AG04450 (cell line): ENCODE data around the gene WLS. TPM values are rescaled to one million over a fixed set of nuclear protein-coding genes. Genes with fewer than 3 reads are reported as not detected.

Experiments used
- CTCF ChIA-PET: fragments of 300-600, 350-600 bp; formaldehyde crosslinking; extraction: SDS; loops from one replicate; lab custom pipeline; 2022; ENCODE audit warnings: antibody characterized with exemption, inconsistent platforms; lab: Charles Lee
- POLR2A ChIA-PET: fragments of 350-600 bp; formaldehyde crosslinking; extraction: SDS; loops from one replicate; lab custom pipeline; 2021; ENCODE audit warnings: antibody characterized with exemption, inconsistent platforms; lab: Yijun Ruan, JAX
- DNase-seq: peaks from one replicate; pipeline ENCODE4 v3.0.0-alpha.2; 2011; ENCODE audit warnings: low read depth, low spot score
- H3K27ac ChIP-seq: one replicate; pipeline ENCODE4 v1.5.1; 2012; ENCODE audit warnings: low read depth, low read length, control low read depth
- H3K27me3 ChIP-seq: one replicate; pipeline ENCODE4 v1.6.0; 2012; ENCODE audit warnings: low read length; ENCODE audit not compliant: control insufficient read depth, insufficient read depth
- H3K4me3 ChIP-seq: 2 replicates; pipeline ENCODE4 v1.5.1; 2011; ENCODE audit warnings: mild to moderate bottlenecking, low read depth, low read length, control low read depth
- H3K9me3 ChIP-seq: 2 replicates; pipeline ENCODE4 v1.5.1; 2012; ENCODE audit warnings: low read length; ENCODE audit not compliant: control insufficient read depth, insufficient read depth
- polyA plus RNA-seq: library from polyadenylated mRNA; depleted of rRNA; stranded (reverse); fragments of >200 nt; gene quantifications from 2 replicates; pipeline ENCODE4 v1.2.3, GENCODE V29; 2011
- TF ChIP-seq, protein P1 (sequence below): IDR thresholded peaks from 2 replicates; pipeline ENCODE4 v1.5.1; 2011; ENCODE audit warnings: low read depth, low read length, control low read depth, inconsistent platforms

WLS gene
- polyA plus RNA-seq, 1 experiment = 391 TPM

GRCh38 chr1:68185743-68186142 lies 46.6 kb downstream of the WLS start:
- ChIA-PET POLR2A (no interaction called here), CTCF (interaction anchor here (0.6 to 1.6 kb wide), 4 partner anchors 9 to 156 kb away, joined by 3 to 4 read pairs (median 3); no protein-coding TSS in a partner anchor)
- no peak for DNase-seq
- TF ChIP-seq, protein P1, sequence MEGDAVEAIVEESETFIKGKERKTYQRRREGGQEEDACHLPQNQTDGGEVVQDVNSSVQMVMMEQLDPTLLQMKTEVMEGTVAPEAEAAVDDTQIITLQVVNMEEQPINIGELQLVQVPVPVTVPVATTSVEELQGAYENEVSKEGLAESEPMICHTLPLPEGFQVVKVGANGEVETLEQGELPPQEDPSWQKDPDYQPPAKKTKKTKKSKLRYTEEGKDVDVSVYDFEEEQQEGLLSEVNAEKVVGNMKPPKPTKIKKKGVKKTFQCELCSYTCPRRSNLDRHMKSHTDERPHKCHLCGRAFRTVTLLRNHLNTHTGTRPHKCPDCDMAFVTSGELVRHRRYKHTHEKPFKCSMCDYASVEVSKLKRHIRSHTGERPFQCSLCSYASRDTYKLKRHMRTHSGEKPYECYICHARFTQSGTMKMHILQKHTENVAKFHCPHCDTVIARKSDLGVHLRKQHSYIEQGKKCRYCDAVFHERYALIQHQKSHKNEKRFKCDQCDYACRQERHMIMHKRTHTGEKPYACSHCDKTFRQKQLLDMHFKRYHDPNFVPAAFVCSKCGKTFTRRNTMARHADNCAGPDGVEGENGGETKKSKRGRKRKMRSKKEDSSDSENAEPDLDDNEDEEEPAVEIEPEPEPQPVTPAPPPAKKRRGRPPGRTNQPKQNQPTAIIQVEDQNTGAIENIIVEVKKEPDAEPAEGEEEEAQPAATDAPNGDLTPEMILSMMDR = no peak
- Histone ChIP-seq H3K9me3 (peaks cover 5% of the 10 kb centered on the region; the same call in 1 of the 2 replicates), H3K4me3 (no peak overlapping the region), H3K27ac (no peak overlapping the region), H3K27me3 (no peaks in the 10 kb centered on the region)

- TF ChIP-seq, protein P1 = no peak
- H3K27me3 ChIP-seq = no peaks in the 10 kb centered on the region
- POLR2A ChIA-PET = no interaction called here
- H3K9me3 ChIP-seq = no peaks in the 10 kb centered on the region
- H3K27ac ChIP-seq = no peak overlapping the region
- H3K4me3 ChIP-seq = no peak overlapping the region
- CTCF ChIA-PET = no interaction called here
- DNase-seq = no peak
These were observed 48.4 kb downstream of the WLS start for GRCh38 chr1:68183895-68184294.

DNA sequence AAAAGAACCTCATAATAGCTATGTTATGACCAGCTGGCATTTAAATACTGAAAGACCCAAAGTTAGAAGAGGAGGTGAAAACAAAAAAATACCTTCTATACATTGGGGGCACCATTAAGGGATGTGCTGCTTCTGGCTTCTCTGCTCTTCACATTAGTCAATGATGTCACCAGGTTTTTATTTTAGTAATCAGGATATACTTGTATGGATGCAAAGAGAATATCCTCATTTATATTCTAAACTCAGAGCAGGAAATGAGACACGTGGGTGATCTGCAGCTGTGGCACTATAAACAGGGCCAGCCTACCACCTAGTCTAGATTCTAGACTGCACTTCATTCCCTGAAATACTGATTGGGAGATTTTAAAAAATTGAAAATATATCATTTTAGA lies 51.2 kb downstream of the WLS start:
- CTCF ChIA-PET = no interaction called here
- Histone ChIP-seq H3K4me3 (no peak overlapping the region), H3K27me3 (no peaks in the 10 kb centered on the region), H3K27ac (no peak overlapping the region), H3K9me3 (no peaks in the 10 kb centered on the region)
- POLR2A ChIA-PET = interaction anchor here (1.2 kb wide), 1 partner anchor 8 kb away, joined by 3 read pairs; no protein-coding TSS in a partner anchor
- TF ChIP-seq, protein P1 = no peak
- DNase-seq = no peak

- TF ChIP-seq, protein P1 = no peak
- no peaks in the 10 kb centered on the region for H3K27me3 ChIP-seq
- ChIA-PET CTCF (interaction anchor here (0.6 kb wide), 1 partner anchor 26 kb away, joined by 3 read pairs; no protein-coding TSS in a partner anchor), POLR2A (no interaction called here)
- H3K9me3 ChIP-seq = no peaks in the 10 kb centered on the region
- no peak for DNase-seq
- no peak overlapping the region for H3K4me3 ChIP-seq
- peak overlapping the region; percentile 41 for H3K27ac ChIP-seq
These were observed 51.7 kb downstream of the WLS start for GRCh38 chr1:68180441-68181164.

GRCh38 chr1:68178821-68179490 lies 53.4 kb downstream of the WLS start:
- H3K27me3 ChIP-seq = no peaks in the 10 kb centered on the region
- ChIA-PET POLR2A (no interaction called here), CTCF (interaction anchor here (0.9 kb wide), 1 partner anchor 59 kb away, joined by 3 read pairs; no protein-coding TSS in a partner anchor)
- TF ChIP-seq, protein P1 = no peak
- no peaks in the 10 kb centered on the region for H3K9me3 ChIP-seq
- H3K27ac ChIP-seq = peak overlapping the region; percentile 25
- no peak for DNase-seq
- H3K4me3 ChIP-seq = no peak overlapping the region
